Measurements from ENCODE around the gene AKAIN1.

Gene AKAIN1, protein sequence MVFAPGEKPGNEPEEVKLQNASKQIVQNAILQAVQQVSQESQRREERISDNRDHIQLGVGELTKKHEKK

DNA sequence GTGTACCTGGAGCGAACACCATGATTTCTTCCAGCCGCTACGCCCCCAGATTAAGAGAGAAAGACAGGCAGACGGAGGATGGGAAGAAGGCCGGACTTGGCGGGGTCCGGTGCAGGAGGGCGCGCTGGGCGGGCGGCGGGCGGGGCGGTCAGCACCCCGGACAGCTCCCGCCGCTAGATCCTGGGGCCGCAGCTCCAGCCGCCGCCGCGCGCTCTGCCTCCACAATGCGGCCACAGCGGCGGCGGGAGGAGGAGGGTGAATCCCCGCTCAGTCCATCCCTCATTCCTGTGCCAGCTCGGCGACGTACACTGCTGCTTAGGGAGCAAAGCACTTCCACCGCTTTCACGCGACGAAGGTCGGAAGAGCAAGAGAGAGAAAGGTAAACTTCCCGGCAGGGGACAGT is at the start of gene AKAIN1:
AKAIN1 (minus strand) TSS at position 226 of the 403 bp plus-strand sequence; CDS start at position 22, 204 bp downstream.
- DNase-seq = no peak

DNA sequence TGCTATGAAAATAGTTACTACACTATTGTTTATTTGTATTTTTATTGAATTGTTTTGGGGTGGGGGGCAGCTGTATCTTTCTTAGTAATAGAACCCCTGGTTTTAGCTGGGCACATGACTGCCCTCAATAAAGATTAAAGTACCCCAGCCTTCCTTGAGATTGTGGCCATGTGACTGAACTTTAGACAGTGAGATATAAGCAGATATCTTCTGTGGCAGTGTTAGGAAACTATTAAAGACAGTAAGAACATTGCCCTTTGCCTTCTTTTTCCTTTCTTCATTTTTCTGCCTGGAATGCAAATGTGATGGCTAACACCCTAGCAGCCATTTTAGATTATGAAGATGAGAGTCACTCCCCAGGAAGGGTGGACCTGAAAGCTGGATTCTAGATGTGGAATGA is 47.9 kb upstream of the AKAIN1 start:
- DNase-seq = no peak

GRCh38 chr18:5239447-5239846 is 42.4 kb upstream of the AKAIN1 start:
- no peak for DNase-seq

GRCh38 chr18:5238371-5238976 is 41.4 kb upstream of the AKAIN1 start:
- DNase-seq = no peak

- peak; percentile 84 for DNase-seq
These were observed 40.8 kb upstream of the AKAIN1 start for GRCh38 chr18:5237723-5238370.

DNA sequence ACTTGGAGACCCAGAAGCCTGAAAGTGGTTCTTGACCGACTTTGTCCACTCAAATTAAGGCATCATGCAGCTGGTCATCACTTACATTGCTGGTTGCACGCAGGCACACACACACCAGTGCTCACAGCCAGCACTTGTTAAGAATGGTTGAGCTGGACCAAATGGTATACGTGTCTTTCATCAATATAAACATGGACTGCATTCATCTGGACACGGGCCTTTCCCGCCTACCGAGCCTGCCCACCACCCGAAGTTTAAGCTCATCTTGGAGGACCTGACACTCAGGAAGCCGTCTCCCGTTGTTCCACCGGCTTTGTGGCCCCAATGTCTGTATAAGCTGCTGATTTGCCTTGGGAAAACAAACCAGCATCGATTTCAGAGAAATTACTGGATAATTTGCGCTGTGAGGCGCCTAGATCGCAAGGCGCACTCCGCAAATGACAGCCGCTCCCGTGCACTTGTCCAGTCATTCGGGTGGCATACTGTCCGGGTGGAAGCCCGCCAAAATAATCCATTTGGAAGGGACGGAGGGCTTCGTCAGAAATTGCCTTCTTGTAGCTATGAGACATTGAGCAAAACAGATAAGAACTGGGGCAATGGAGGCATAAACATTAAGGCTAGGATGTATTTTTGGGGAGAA is 40.1 kb upstream of the AKAIN1 start:
- DNase-seq = peak; percentile 56

GRCh38 chr18:5214583-5215351 is 17.7 kb upstream of the AKAIN1 start:
- DNase-seq = no peak

DNA sequence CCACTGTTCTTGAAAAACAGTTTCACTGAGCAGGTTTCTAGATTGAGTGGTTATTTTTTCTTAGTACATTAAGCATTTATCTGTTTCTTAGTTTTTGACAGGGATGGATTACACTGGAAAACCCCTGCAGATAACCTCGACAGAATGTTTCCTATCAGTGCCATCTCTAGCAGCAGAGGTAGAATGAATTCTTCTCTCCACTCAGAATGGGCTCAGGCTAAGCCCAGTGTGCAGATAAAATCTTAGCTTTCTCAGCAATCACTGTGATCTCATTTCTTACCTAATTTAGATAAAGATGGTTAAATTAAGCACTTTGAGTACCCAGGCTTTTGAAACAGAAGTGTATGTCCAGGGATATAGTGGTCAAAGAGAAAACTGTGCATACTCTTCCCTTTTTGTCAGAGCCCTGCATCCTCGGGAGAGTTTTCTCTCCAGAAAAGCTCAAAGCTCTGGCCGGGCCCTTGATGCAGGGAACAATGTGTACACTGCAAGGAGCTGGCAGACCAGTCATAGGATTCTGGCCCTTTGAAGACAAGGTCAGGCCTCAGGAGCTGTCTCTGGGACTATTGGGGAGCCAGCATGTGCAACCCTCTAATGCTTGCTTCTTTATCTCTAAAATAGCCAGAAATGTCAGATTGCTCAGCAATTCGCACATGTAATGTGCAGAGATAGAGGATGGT is 10.6 kb upstream of the AKAIN1 start:
- DNase-seq = no peak

- DNase-seq = no peak
These were observed 1.3 kb upstream of the AKAIN1 start for GRCh38 chr18:5198311-5198710.

DNA sequence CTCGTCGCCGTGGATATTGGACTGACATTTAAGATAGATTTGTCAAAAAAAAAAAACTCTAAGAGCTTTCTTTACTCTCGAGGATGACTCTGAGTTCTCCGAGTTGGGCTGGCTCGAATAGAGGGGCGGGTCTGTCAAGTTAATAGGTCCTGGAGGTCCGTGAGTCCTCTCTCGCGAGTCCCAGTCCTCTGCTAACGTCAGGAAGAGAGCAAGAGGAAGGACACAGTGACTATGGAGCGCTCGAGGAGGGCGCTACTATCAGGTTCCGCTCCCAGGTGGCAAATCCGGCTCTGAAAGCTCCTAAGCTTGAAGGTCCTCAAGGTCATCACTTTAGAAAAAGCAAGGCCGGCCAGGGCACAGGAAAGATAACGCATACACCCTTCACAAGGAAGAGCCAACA is 404 bp upstream of the AKAIN1 start:
- DNase-seq = no peak

- no peak for DNase-seq
These were observed 615 bp downstream of the AKAIN1 start for GRCh38 chr18:5196253-5197031.

DNA sequence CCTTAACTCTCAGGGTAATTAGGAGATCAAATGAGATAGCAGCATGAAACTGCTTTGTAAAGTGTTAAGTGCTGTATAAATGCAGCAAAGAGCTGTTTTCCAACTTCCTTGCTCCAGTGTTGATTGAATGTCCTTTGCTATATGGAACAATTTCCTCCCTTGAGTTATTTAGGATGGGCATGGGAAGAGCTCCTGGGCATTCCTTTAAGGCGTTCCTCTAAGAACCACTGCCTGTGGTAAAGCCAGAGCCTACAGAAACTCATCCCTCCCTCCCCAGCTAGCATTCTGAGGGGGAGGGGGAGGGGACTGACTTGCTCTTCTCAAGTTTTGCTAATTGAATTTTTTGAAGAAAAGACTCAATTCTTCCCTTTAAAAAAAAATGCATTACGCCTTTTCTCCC is 1.4 kb downstream of the AKAIN1 start:
- no peak for DNase-seq

GRCh38 chr18:5180254-5180653 is 16.8 kb downstream of the AKAIN1 start:
- no peak for DNase-seq

DNA sequence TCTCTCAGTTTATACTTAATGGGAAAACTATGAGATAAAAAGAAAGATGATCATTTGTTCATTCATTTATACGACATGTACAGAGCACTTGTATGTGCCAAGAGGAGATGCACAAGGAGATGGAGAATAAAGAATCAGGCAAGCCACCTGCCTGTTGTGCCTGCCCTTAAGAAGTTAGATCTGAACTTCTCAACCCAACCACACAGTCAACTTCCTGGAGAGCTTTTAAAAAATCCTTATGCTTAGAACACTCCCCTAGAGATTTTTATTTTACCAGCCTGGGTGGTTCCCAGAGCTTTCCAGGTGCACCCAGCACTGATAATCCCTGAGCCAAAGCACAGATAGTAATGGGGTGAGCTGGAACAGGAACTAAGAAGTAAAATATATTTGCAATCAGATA is 18.5 kb downstream of the AKAIN1 start:
- no peak for DNase-seq

DNA sequence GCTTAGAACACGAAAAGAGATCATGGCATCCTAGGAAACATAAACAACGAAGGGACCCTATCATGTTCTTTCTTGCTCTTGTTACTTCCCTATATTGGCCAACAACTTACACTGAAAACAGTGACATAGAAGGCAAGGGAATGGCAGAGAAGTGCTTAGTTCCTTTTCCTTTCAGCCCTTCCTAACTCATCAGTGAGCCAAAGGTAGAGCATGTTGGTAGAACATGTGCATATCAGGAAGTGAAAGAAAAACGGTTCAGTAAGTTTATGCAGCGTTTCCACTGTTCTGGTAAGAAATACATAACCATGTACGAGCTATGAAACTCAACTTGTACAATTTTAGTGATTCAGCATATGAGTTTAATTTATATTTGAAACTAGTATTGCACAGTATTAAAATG is 21.7 kb downstream of the AKAIN1 start:
- DNase-seq = no peak

GRCh38 chr18:5173646-5174045 is 23.4 kb downstream of the AKAIN1 start:
- no peak for DNase-seq

- no peak for DNase-seq
These were observed 23.8 kb downstream of the AKAIN1 start for GRCh38 chr18:5173236-5173635.

- no peak for DNase-seq
These were observed 29.2 kb downstream of the AKAIN1 start for GRCh38 chr18:5167831-5168230.

DNA sequence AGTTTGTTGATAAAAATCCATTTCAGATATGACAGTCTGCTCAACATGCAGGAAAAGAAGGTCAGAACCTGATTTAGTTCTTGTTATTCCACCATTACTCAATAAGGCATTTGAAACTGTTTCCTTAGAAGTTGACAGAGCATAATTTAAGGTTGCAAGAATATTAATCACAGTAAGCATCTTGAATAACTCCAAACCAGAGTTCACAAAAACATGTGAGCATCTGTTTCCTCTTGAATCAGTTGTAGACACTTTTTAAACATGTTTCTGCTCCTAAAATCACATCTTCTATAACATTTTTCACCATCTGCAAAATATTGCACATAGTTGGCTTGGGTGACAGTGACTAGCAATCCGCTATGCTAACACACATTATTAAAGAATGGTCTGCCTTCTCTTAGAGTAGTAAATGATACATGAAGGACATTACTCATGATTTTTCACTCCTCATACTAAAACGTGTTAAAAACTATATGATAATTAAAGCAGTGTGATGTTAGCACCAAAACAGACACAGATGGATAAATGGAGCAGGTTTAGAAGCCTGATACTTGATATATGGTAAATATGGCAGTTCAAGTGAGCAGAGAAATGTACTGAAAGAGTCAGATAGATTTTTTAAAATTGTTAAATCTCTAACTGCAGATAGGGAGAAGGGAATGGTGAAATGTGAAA is 30.3 kb downstream of the AKAIN1 start:
- DNase-seq = no peak

DNA sequence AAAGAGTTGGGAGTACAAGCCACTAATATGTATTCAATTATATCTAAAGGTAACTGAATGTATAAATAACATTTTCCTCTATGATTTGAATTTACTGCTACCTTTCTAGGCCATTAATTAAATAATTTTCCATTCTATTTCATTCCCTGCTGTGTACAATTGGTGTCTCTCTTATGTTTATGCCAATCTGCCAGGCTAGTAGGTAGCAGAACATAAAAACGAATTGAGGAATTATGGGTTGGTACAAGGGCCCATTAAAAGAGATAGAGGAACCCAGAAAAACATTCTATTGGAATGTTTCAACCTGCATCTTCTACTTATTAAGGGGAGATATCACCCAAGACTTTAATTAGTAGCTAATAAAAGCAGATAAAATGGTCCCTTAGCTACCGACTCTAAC is 32.2 kb downstream of the AKAIN1 start:
- no peak for DNase-seq

GRCh38 chr18:5162111-5162510 is 34.9 kb downstream of the AKAIN1 start:
- DNase-seq = no peak

DNA sequence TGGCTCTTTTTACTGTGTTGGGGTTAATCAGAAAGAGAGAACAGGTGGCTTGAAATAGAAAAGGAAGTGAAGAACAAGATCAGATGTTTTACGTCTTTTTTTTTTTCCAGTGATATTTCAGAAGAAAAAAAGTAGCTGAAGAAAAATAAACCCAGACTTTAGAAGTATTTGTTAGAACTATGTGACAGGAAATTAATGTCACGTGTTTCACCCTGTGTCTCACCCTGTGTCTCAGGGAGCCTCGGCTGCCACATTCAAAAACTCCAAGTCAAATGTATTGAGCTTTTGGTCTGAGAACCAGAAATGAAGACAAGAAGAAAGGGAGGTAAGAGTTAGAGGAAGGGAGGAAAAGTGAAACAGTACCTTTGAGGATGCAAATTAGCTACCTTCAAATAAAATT is 38.0 kb downstream of the AKAIN1 start:
- DNase-seq = no peak
